Measurements from ENCODE around the gene ZNF654.
A peak's percentile ranks its signal among the peaks of the same experiment; 100 is the strongest.
"Not testable (repeated sequence)": the region's sequence is repeated elsewhere in the genome, so short reads cannot be mapped to it uniquely, and the experiment has no call there.

Gene ZNF654

DNA sequence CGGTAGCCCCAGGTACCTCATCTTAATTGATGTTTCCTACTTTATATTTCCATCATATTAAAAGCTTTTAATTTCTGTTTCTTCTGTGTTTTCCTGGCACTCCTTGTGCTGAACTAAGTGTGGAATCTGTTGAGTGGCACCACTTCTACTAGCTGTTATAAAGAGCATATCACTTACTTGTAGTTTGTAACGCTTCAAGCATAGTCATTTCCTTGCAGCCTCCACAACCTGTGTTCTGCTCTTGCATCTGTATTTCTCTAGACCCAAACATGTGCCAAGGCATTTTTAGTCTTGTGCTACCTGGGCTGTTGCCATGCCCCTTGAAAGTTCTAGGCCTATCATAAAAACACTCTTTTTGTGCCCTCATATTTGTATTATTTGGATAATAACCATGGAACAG is 16.0 kb downstream of the ZNF654 start:
- DNase-seq: no peak

- no peak for DNase-seq
Observed at GRCh38 chr3:88075497-88075896, 16.4 kb downstream of the ZNF654 start.

DNA sequence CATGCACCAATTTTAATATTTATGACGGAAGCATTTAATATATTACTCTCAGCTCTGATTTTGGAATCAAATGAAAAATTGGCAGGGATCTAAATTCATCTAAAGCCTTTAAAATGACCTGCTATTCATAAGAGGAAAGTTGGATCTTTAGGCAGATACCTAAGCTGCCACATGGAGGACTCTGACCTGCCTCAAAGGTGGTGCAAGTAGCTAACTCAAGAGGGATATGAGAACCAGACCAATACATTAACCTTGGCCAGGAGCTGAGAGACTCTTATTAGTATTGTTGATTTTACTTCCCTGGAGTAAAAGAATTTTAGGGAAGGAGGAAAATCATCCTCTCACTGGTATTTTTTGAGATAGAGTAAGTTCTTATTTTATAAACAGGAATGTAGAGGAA is 17.7 kb downstream of the ZNF654 start:
- DNase-seq: no peak

- no peak for DNase-seq
Observed at GRCh38 chr3:88078932-88079331, 19.9 kb downstream of the ZNF654 start.

DNA sequence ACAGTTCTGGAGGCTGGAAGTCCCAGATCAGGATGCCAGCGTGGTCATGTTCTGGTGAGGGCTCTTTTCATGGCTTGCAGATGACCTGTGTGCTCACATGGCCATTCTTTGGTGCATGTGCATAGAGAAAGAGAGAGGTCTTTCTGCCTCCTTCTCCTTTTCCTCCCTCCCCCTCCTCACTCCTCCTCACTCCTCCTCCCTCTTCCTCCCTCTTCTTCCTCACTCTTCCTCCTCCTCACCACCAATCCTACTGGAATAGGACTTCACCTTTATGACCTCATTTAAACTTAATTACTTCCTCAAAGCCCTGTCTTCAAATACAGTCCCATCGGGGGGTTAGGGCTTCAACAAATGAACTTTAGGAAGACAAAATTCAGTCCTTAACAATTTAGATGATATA is 23.8 kb downstream of the ZNF654 start:
- no peak for DNase-seq

DNA sequence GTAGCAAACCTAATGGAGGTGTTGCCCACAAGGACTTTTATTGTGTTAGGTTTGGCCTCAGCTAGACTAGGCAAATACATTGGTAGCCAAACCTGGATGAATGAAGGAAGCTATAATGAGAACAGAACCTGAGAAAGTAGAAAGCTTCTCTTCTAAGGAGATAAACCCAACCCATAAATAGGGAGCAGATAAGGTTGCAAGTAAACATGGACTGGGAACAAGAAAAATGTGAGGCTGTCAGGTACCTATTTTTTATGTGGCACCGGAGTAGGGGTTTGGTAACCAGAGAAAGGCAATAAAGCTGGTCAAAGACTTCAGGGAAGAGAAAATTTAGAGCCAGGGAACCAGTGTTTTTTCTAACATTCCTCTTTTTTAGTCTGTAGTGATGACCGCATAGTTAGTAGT is 25.0 kb downstream of the ZNF654 start:
- DNase-seq: no peak

GRCh38 chr3:88090681-88091080 is 31.6 kb downstream of the ZNF654 start:
- DNase-seq: no peak

GRCh38 chr3:88092270-88092669 is 33.2 kb downstream of the ZNF654 start:
- DNase-seq: no peak

GRCh38 chr3:88093266-88093665 is 34.2 kb downstream of the ZNF654 start:
- DNase-seq: no peak

DNA sequence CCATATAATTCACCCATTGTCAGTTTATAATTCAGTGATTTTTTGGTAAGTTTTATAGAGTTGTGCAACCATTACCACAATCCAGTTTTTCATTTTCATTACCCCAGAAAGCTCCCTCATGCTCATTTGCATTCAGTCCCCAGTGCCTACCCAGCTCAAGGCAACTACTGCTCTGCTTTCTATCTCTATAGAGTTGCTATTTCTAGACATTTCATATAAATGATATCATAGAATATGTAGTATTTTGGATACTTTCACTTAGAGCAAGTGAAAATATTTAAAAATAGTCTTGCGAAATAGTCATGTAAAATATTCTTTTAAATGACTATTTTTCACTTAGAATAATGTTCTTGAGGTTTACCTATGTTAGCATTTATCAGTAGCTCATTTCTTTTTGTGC is 42.1 kb downstream of the ZNF654 start:
- no peak for DNase-seq

GRCh38 chr3:88105325-88105724 is 46.3 kb downstream of the ZNF654 start:
- DNase-seq: no peak

DNA sequence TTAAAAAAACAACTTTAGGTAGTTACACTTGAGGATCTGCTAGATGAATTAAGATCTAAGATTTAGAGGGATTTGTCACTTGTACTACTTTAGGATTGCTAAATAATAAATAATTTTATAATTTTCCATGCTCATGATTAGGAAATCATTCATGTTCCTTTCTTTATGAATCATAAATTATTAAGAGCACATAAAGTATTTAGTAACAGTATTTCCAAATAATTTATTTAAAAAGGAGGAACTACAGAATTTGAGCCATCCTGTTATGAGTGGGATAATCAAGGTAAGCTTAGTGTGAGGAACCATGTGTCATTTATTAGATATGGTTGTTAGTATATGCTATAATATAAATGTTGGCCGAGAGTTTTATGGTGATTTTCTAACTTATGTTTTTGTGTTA is 53.2 kb downstream of the ZNF654 start:
- no peak for DNase-seq

DNA sequence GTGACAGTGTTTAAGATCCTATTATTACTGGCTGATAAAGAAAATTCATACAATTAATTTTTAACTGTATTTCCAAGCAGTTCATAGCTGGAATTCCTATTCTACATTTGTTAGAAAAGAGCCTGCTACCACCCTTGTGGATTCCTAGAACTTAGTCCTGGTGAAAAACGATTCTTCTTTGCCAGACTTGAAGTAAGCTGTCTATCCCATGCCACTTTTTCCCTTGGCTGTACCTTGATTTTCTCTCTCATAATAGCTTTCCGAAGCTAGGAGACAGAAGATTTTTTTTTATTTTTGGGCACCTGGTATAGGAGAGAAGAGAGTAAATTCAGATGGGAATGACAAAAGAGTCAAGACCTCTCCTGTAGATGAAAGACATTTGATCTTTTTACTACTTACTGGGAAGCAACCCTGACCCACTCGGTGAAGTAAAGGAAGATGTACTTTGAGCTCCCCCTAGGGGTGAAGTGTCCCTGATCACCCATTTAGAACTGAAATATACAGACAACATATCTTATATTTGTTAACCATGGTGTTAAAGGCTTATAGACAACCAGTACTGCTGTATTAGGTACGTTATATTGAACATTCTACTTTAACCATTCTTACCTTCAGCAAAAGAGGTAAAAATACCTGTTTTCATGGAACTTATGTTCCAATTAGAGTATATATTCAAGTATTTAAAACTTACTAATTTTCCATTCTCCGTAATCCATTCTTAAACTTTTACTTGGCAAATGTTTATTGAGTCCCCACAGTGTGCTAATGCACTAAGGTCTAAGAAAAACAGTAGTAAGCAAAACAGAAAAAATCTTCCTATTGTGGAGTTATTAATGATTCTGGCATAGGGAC is 54.5 kb downstream of the ZNF654 start:
- DNase-seq: peak; percentile 55 to 73

- DNase-seq: no peak
Observed at GRCh38 chr3:88114878-88115549, 56.0 kb downstream of the ZNF654 start.

- DNase-seq: no peak
Observed at GRCh38 chr3:88117683-88118082, 58.6 kb downstream of the ZNF654 start.

GRCh38 chr3:88118603-88119002 is 59.5 kb downstream of the ZNF654 start:
- DNase-seq: not testable (repeated sequence)

DNA sequence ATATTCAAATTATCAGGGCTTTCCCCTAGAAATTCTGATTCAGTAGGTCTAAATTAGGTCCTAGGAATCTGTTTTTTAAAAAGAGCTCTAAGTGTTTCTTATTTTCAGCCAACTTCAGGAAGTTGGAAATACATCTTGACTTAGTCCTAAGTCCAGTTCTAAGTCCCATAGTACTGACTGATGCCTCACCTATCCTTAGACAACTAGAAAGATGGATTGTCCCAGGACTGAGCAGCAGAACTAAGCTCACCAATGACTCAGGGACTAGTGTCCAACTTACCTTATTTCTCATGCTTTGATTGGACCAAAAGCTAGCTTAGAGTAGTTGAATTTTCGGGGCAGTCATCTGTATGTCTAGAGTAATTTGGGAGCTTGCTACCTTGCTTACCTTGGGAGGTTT is 64.5 kb downstream of the ZNF654 start:
- DNase-seq: no peak

- no peak for DNase-seq
Observed at GRCh38 chr3:88131695-88132094, 72.6 kb downstream of the ZNF654 start.

- DNase-seq: no peak
Observed at GRCh38 chr3:88132894-88133293, 73.8 kb downstream of the ZNF654 start.

DNA sequence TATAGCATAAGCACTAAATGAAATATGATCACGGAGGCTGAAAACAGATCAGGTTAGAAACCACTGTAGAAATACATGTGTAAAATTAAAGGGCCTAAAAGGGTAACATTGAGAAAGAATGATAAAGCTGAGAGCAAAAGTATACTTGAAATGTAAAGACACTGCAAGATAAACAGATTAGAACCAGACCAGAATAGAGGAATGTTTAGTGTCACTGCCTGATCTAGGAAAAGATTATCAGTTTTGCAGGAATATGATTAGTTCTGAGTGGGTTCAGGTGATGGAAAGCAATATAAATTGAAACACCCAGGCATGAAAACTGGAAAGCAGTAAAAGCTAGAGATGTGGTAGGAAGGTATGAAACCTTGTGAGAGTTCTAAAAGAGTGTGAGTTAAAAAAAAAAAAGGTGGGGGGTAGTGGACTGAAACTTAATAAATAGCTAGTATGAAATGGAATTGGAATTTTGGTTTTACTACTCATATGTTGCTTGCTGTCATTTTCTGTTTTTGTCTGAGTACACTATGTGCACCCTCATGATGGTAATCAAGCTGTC is 74.7 kb downstream of the ZNF654 start:
- DNase-seq: no peak

DNA sequence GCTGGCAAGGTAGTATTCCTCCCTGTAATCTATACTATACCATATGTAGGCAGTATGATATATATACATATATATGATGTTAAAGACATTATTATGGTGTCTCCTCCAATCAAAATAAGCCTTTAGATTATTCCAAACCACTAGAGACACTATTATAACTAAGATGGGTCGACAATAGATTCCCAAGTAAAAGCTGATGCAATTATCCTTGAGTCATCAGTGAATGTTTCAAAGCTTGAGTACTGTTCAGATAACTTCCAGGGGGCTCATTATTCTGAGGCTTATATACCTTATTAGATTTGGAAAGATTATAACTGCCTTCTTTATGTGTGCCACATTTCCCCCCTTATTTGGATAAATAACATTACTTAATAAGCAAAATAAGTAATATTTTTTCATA is 78.8 kb downstream of the ZNF654 start:
- no peak for DNase-seq

DNA sequence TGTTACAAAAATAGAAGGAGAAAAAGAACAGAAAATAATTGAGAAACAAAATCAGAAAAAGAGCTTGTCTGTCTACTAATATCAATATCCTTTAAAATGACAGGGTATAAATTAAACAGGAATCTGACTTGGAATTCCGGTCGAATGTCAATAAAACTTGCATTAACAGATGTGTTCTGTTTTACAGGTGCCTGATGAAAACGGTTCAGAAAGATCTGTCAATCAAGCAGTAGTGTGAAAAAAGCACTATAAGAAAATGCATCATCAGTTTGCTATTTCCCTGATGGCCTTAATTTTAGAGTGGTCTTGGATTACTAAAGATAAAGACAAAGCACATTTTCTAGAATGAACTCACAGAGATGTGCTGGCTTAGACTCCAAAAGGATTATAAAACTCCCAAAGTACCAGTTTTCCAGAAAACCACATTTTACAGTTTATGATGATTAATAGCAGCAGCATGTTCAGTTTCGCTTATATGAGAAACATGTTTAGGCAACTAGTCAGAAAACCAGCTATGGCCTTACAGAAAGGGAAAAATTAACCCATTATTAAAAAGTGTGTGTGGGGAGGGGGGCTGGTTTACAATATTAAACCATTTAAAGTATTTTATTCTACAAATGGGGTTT is 82.5 kb downstream of the ZNF654 start:
- DNase-seq: no peak

DNA sequence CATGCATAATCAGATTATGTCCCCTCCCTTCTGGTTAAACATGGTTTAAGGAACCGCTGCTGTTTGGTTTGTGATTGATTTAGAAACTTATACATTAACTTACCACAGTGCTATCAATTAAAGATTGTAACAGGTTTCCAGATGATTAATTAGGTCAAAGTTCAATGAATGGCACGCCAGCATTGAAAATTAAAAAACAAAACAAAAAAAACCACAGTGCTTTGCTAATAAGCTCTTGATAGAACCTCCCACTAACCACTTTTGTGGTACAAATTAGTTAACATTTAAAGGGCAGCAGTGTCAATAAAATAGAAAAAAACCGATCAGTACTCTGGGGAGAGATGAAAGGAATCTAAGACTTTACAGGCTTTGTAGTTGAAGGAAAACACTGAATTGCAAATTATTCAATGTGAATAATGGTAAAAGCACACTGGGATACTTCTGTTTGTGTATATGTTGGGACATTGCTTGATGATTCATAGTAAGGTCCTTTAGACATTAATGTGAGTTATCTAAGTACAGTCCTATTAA is 83.1 kb downstream of the ZNF654 start:
- no peak for DNase-seq
